Measurements from ENCODE around the gene SF3A2. TPM values are rescaled to one million over a fixed set of nuclear protein-coding genes. Genes with fewer than 3 reads are reported as not detected.

SF3A2 gene
- polyA plus RNA-seq, 1 donor from 2014 or later: 14.4 TPM

DNA sequence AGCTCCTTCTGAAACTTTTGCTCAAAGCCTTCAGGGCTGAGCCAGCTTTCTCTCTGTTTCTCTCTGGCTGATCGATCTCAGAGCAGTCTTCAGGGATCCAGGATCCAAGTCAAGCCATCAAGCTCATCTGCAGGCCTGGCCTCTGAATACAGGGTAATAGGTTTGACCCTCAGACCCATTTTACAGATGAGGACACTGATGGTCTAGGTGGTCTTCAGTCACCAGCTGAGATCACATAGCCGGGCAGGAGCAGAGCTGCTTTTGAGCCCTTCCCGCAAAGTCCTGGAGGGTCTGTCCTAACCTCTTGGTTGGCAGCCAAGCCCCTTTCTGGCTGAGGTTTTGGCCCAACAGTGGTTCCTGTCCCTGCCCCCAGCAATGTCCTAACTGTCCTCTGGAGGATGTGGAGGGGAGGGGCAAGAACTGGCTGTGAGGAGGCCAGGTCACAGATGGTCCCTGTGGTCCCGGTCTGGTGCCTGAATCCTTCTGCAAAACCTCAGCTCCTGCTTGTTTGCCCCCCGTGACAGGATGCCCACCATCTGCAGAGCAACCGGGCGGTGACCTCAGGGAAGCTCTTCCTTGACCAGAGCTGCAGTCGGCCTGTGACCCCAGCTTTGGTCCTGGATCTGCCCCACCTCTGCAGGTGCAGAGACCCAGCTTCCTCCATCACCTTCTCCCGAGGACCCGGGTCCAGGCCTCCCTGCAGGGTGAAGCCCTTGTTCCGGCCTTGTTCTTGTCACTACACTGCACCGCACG lies 51.1 kb downstream of the SF3A2 start:
- H3K27ac ChIP-seq (ENCODE audit: low read length): no peak overlapping the region
- H3K9me3 ChIP-seq (ENCODE audit: low read length): no peaks in the 10 kb centered on the region
- H3K9me2 ChIP-seq (ENCODE audit: insufficient read depth, low read length): no peaks in the 10 kb centered on the region
- H3K4me3 ChIP-seq (ENCODE audit: low read length): no peak overlapping the region
- H3K79me2 ChIP-seq (replicated peaks; ENCODE audit: insufficient read depth, low read length): no peaks in the 10 kb centered on the region
- no peak overlapping the region for H3K9ac ChIP-seq (ENCODE audit: low read length)
- H3K36me3 ChIP-seq (ENCODE audit: insufficient read depth, low read length): no peaks in the 10 kb centered on the region
- no peaks in the 10 kb centered on the region for H3F3A ChIP-seq (ENCODE audit: insufficient read depth, low read length, poor library complexity, severe bottlenecking)
- H2AFZ ChIP-seq (ENCODE audit: low read depth, low read length): no peak overlapping the region
- H3K27me3 ChIP-seq (ENCODE audit: insufficient read depth, low read depth, low read length): peaks cover 59% of the 10 kb centered on the region
- TF ChIP-seq CTCF (IDR thresholded peaks at IDR 0.05; ENCODE audit: poor library complexity, severe bottlenecking): no peak
- H4K20me1 ChIP-seq (ENCODE audit: insufficient read depth): no peaks in the 10 kb centered on the region
- no peak overlapping the region for H3K4me2 ChIP-seq (ENCODE audit: low read length)

- Histone ChIP-seq H4K20me1 (ENCODE audit: insufficient read depth) (no peaks in the 10 kb centered on the region), H3K9ac (ENCODE audit: low read length) (no peak overlapping the region), H3K36me3 (ENCODE audit: insufficient read depth, low read length) (no peaks in the 10 kb centered on the region), H3K27ac (ENCODE audit: low read length) (no peak overlapping the region), H3K27me3 (ENCODE audit: insufficient read depth, low read depth, low read length) (peaks cover 56% of the 10 kb centered on the region), H2AFZ (ENCODE audit: low read depth, low read length) (no peak overlapping the region), H3K4me3 (ENCODE audit: low read length) (no peak overlapping the region), H3K9me2 (ENCODE audit: insufficient read depth, low read length) (no peaks in the 10 kb centered on the region), H3K79me2 (replicated peaks; ENCODE audit: insufficient read depth, low read length) (no peaks in the 10 kb centered on the region), H3K4me2 (ENCODE audit: low read length) (no peak overlapping the region), H3K9me3 (ENCODE audit: low read length) (no peaks in the 10 kb centered on the region), H3F3A (ENCODE audit: insufficient read depth, low read length, poor library complexity, severe bottlenecking) (no peaks in the 10 kb centered on the region)
- TF ChIP-seq MXI1 (conservative IDR thresholded peaks at IDR 0.05; ENCODE audit: poor library complexity, severe bottlenecking) (no peak), POLR2AphosphoS5 (IDR thresholded peaks at IDR 0.05) (no peak), TAF1 (IDR thresholded peaks at IDR 0.05; ENCODE audit: low read depth) (no peak), CTCF (IDR thresholded peaks at IDR 0.05; ENCODE audit: poor library complexity, severe bottlenecking) (no peak)
- TF ChIP-seq, protein P1, sequence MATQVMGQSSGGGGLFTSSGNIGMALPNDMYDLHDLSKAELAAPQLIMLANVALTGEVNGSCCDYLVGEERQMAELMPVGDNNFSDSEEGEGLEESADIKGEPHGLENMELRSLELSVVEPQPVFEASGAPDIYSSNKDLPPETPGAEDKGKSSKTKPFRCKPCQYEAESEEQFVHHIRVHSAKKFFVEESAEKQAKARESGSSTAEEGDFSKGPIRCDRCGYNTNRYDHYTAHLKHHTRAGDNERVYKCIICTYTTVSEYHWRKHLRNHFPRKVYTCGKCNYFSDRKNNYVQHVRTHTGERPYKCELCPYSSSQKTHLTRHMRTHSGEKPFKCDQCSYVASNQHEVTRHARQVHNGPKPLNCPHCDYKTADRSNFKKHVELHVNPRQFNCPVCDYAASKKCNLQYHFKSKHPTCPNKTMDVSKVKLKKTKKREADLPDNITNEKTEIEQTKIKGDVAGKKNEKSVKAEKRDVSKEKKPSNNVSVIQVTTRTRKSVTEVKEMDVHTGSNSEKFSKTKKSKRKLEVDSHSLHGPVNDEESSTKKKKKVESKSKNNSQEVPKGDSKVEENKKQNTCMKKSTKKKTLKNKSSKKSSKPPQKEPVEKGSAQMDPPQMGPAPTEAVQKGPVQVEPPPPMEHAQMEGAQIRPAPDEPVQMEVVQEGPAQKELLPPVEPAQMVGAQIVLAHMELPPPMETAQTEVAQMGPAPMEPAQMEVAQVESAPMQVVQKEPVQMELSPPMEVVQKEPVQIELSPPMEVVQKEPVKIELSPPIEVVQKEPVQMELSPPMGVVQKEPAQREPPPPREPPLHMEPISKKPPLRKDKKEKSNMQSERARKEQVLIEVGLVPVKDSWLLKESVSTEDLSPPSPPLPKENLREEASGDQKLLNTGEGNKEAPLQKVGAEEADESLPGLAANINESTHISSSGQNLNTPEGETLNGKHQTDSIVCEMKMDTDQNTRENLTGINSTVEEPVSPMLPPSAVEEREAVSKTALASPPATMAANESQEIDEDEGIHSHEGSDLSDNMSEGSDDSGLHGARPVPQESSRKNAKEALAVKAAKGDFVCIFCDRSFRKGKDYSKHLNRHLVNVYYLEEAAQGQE (IDR thresholded peaks at IDR 0.05; ENCODE audit: borderline replicate concordance): no peak
Measured at GRCh38 chr19:2288338-2288817, 51.8 kb downstream of the SF3A2 start.

Data from neural cell (in vitro differentiated cells).